SK-N-SH treated with all-trans-retinoic acid at 6 μM for 48 hours (cell line): Measurements from ENCODE around the gene GRIA4.

Source experiments
- ATAC-seq: fragments of 200-7000 bp; cut with Tn5 transposase; 3 replicates; pipeline ENCODE4 v1.9.1; 2020; ENCODE audit warnings: mild to moderate bottlenecking, moderate library complexity
- BACH2 ChIP-seq: fragments of 250-450 bp; sonication (Bioruptor Pico); IDR thresholded peaks from 2 replicates; pipeline ENCODE4 v1.9.0; 2021; ENCODE audit warnings: mild to moderate bottlenecking, borderline replicate concordance
- CSDC2 ChIP-seq: fragments of 250-450 bp; sonication (Bioruptor Pico); IDR thresholded peaks from 2 replicates; pipeline ENCODE4 v1.5.0; 2020; ENCODE audit warnings: mild to moderate bottlenecking, moderate library complexity
- CSRNP3 ChIP-seq: fragments of 250-450 bp; sonication (Bioruptor Pico); IDR thresholded peaks from 2 replicates; pipeline ENCODE4 v1.5.1; 2021; ENCODE audit warnings: mild to moderate bottlenecking, moderate library complexity
- ESRRG ChIP-seq: fragments of 250-450 bp; sonication (Bioruptor Pico); IDR thresholded peaks from 2 replicates; pipeline ENCODE4 v1.6.1; 2021; ENCODE audit warnings: mild to moderate bottlenecking
- GLIS3 ChIP-seq: fragments of 250-450 bp; sonication (Bioruptor Pico); IDR thresholded peaks from 2 replicates; pipeline ENCODE4 v1.5.0; 2020; ENCODE audit warnings: mild to moderate bottlenecking, moderate library complexity
- ISL1 ChIP-seq: fragments of 250-450 bp; sonication (Bioruptor Pico); IDR thresholded peaks from 2 replicates; pipeline ENCODE4 v2.1.2; 2022; ENCODE audit warnings: mild to moderate bottlenecking, moderate library complexity
- PPARA ChIP-seq: fragments of 250-450 bp; sonication (Bioruptor Pico); IDR thresholded peaks from 2 replicates; pipeline ENCODE4 v1.5.0; 2020; ENCODE audit warnings: mild to moderate bottlenecking, borderline replicate concordance
- RARB ChIP-seq: fragments of 250-450 bp; sonication (Bioruptor Pico); IDR thresholded peaks from 2 replicates; pipeline ENCODE4 v1.8.0; 2021; ENCODE audit warnings: mild to moderate bottlenecking, moderate library complexity
- SNAI2 ChIP-seq: fragments of 250-450 bp; sonication (Bioruptor Pico); IDR thresholded peaks from 2 replicates; pipeline ENCODE4 v1.5.0; 2020; ENCODE audit warnings: mild to moderate bottlenecking, moderate library complexity
- TCF4 ChIP-seq: fragments of 250-450 bp; sonication (Bioruptor Pico); IDR thresholded peaks from 2 replicates; pipeline ENCODE4 v1.8.0; 2021; ENCODE audit warnings: mild to moderate bottlenecking, moderate library complexity, borderline replicate concordance
- TOX ChIP-seq: fragments of 250-450 bp; sonication (Bioruptor Pico); IDR thresholded peaks from 2 replicates; pipeline ENCODE4 v1.8.0; 2021; ENCODE audit warnings: mild to moderate bottlenecking, moderate library complexity, borderline replicate concordance
- TSHZ2 ChIP-seq: fragments of 250-450 bp; sonication (Bioruptor Pico); IDR thresholded peaks from 2 replicates; pipeline ENCODE4 v1.5.0; 2020; ENCODE audit warnings: mild to moderate bottlenecking, moderate library complexity
- ZC3H10 ChIP-seq: fragments of 250-450 bp; sonication (Bioruptor Pico); IDR thresholded peaks from 2 replicates; pipeline ENCODE4 v1.5.1; 2021; ENCODE audit warnings: mild to moderate bottlenecking, moderate library complexity
- ZFP3 ChIP-seq: fragments of 250-450 bp; sonication (Bioruptor Pico); IDR thresholded peaks from 2 replicates; pipeline ENCODE4 v1.5.0; 2020; ENCODE audit warnings: mild to moderate bottlenecking, moderate library complexity
- ZFP30 ChIP-seq: fragments of 450-650 bp; formaldehyde crosslinking; IDR thresholded peaks from 2 replicates; pipeline ENCODE4 v1.5.0; 2022; ENCODE audit warnings: mild to moderate bottlenecking, moderate library complexity
- ZNF565 ChIP-seq: fragments of 450-650 bp; formaldehyde crosslinking; conservative IDR thresholded peaks from 2 replicates; pipeline ENCODE4 v1.5.0; 2020; ENCODE audit warnings: low read depth, mild to moderate bottlenecking, moderate library complexity
- ZNF8 ChIP-seq: fragments of 450-650 bp; formaldehyde crosslinking; IDR thresholded peaks from 2 replicates; pipeline ENCODE4 v1.5.0; 2020; ENCODE audit warnings: mild to moderate bottlenecking, moderate library complexity
- TF ChIP-seq, protein P1 (sequence below): fragments of 250-450 bp; sonication (Bioruptor Pico); IDR thresholded peaks from 2 replicates; pipeline ENCODE4 v1.8.0; 2021; ENCODE audit warnings: low read depth, mild to moderate bottlenecking, moderate library complexity, borderline replicate concordance
- TF ChIP-seq, protein P2 (sequence below): fragments of 250-450 bp; sonication (Bioruptor Pico); IDR thresholded peaks from 2 replicates; pipeline ENCODE4 v1.8.0; 2020; ENCODE audit warnings: mild to moderate bottlenecking, moderate library complexity, borderline replicate concordance

GRIA4 gene

DNA sequence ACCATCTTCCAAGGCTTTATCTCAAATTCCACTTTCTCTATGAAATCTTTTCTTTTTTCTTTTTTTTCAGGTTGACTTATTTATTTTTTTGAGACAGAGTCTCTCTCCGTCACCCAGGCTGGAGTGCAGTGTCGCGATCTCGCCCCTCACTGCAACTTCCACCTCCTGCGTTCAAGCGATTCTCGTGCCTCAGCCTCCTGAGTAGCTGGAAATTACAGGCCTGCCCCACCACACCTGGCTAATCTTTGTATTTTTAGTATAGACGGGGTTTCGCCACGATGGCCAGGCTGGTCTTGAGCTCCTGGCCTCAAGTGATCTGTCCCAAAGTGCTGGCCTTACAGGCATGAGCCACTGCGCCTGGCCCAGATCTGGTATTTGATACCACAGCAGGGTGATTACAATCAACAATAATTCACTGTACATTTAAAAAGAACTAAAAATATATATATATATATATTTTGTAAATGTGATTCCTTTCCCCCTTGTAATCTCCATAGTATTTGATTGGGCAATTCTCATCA, 290.7 kb downstream of the GRIA4 start:
- no peak for ATAC-seq
- no peak for TF ChIP-seq CSRNP3 (CRISPR knock-in tag)
- TF ChIP-seq TOX, result no peak
- no peak for TF ChIP-seq SNAI2 (CRISPR knock-in tag)
- TF ChIP-seq TSHZ2 (CRISPR knock-in tag), result no peak
- TF ChIP-seq ZC3H10 (CRISPR knock-in tag), result no peak
- no peak for TF ChIP-seq ZFP3
- TF ChIP-seq, protein P1, sequence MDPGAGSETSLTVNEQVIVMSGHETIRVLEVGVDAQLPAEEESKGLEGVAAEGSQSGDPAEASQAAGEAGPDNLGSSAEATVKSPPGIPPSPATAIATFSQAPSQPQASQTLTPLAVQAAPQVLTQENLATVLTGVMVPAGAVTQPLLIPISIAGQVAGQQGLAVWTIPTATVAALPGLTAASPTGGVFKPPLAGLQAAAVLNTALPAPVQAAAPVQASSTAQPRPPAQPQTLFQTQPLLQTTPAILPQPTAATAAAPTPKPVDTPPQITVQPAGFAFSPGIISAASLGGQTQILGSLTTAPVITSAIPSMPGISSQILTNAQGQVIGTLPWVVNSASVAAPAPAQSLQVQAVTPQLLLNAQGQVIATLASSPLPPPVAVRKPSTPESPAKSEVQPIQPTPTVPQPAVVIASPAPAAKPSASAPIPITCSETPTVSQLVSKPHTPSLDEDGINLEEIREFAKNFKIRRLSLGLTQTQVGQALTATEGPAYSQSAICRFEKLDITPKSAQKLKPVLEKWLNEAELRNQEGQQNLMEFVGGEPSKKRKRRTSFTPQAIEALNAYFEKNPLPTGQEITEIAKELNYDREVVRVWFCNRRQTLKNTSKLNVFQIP (CRISPR knock-in tag), result no peak
- no peak for TF ChIP-seq PPARA (CRISPR knock-in tag)
- TF ChIP-seq ZNF8 (CRISPR knock-in tag), result no peak
- no peak for TF ChIP-seq TCF4 (CRISPR knock-in tag)
- TF ChIP-seq CSDC2 (CRISPR knock-in tag), result no peak
- no peak for TF ChIP-seq ISL1 (CRISPR knock-in tag)
- TF ChIP-seq ESRRG (CRISPR knock-in tag), result no peak
- no peak for TF ChIP-seq BACH2 (CRISPR knock-in tag)
- TF ChIP-seq, protein P2, sequence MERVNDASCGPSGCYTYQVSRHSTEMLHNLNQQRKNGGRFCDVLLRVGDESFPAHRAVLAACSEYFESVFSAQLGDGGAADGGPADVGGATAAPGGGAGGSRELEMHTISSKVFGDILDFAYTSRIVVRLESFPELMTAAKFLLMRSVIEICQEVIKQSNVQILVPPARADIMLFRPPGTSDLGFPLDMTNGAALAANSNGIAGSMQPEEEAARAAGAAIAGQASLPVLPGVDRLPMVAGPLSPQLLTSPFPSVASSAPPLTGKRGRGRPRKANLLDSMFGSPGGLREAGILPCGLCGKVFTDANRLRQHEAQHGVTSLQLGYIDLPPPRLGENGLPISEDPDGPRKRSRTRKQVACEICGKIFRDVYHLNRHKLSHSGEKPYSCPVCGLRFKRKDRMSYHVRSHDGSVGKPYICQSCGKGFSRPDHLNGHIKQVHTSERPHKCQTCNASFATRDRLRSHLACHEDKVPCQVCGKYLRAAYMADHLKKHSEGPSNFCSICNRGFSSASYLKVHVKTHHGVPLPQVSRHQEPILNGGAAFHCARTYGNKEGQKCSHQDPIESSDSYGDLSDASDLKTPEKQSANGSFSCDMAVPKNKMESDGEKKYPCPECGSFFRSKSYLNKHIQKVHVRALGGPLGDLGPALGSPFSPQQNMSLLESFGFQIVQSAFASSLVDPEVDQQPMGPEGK (CRISPR knock-in tag), result no peak
- no peak for TF ChIP-seq ZNF565 (CRISPR knock-in tag)
- no peak for TF ChIP-seq GLIS3 (CRISPR knock-in tag)
- TF ChIP-seq ZFP30 (CRISPR knock-in tag), result no peak
- no peak for TF ChIP-seq RARB (CRISPR knock-in tag)

GRCh38 chr11:105903113-105903512, 293.2 kb downstream of the GRIA4 start:
- TF ChIP-seq SNAI2 (CRISPR knock-in tag) (no peak), TSHZ2 (CRISPR knock-in tag) (no peak), ZFP3 (no peak), ESRRG (CRISPR knock-in tag) (no peak), ZNF565 (CRISPR knock-in tag) (no peak), BACH2 (CRISPR knock-in tag) (no peak), ISL1 (CRISPR knock-in tag) (no peak)
- TF ChIP-seq, protein P2 (CRISPR knock-in tag), result no peak
- no peak for ATAC-seq
